Ishikawa (cell line): ENCODE data around the gene CCL18.

ENCODE experiments used
- CEBPB ChIP-seq: IDR thresholded peaks from 2 replicates; pipeline ENCODE4 v1.6.1; 2012
- CREB1 ChIP-seq: IDR thresholded peaks from 2 replicates; pipeline ENCODE4 v1.6.1; 2012; ENCODE audit warnings: low read depth
- EGR1 ChIP-seq: IDR thresholded peaks from 2 replicates; pipeline ENCODE4 v1.6.1; 2012
- EP300 ChIP-seq: IDR thresholded peaks from 2 replicates; pipeline ENCODE4 v1.6.1; 2012; ENCODE audit warnings: borderline replicate concordance
- FOXM1 ChIP-seq: IDR thresholded peaks from 2 replicates; pipeline ENCODE4 v1.6.1; 2012; ENCODE audit warnings: low read depth, borderline replicate concordance
- MAX ChIP-seq: IDR thresholded peaks from 2 replicates; pipeline ENCODE4 v1.6.1; 2012
- NFIC ChIP-seq: IDR thresholded peaks from 2 replicates; pipeline ENCODE4 v1.6.1; 2012
- RAD21 ChIP-seq: IDR thresholded peaks from 2 replicates; pipeline ENCODE4 v1.6.1; 2012; ENCODE audit warnings: low read depth
- REST ChIP-seq: IDR thresholded peaks from 2 replicates; pipeline ENCODE4 v1.6.1; 2012; ENCODE audit warnings: low read depth, mild to moderate bottlenecking
- TAF1 ChIP-seq: IDR thresholded peaks from 2 replicates; pipeline ENCODE4 v1.6.1; 2012; ENCODE audit warnings: low read depth, mild to moderate bottlenecking
- TCF12 ChIP-seq: IDR thresholded peaks from 2 replicates; pipeline ENCODE4 v1.6.1; 2012; ENCODE audit warnings: low read depth
- TEAD4 ChIP-seq: IDR thresholded peaks from 2 replicates; pipeline ENCODE4 v1.6.1; 2012
- YY1 ChIP-seq: IDR thresholded peaks from 2 replicates; pipeline ENCODE4 v1.6.1; 2012; ENCODE audit warnings: low read depth
- ZBTB7A ChIP-seq: IDR thresholded peaks from 2 replicates; pipeline ENCODE4 v1.6.1; 2012; ENCODE audit warnings: low read depth
- TF ChIP-seq, protein P1 (sequence below): IDR thresholded peaks from 2 replicates; pipeline ENCODE4 v1.6.1; 2012

CCL18 gene, protein sequence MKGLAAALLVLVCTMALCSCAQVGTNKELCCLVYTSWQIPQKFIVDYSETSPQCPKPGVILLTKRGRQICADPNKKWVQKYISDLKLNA

GRCh38 chr17:36063786-36064541, at the start of gene CCL18:
Gene CCL18 (plus strand): TSS chr17:36064272. CDS start chr17:36064343, 71 bp downstream.
- TF ChIP-seq TEAD4 (no peak), NFIC (no peak), TCF12 (no peak), EGR1 (no peak), TAF1 (no peak), REST (no peak), ZBTB7A (no peak), YY1 (no peak)
- TF ChIP-seq, protein P1, sequence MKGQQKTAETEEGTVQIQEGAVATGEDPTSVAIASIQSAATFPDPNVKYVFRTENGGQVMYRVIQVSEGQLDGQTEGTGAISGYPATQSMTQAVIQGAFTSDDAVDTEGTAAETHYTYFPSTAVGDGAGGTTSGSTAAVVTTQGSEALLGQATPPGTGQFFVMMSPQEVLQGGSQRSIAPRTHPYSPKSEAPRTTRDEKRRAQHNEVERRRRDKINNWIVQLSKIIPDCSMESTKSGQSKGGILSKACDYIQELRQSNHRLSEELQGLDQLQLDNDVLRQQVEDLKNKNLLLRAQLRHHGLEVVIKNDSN, result no peak

DNA sequence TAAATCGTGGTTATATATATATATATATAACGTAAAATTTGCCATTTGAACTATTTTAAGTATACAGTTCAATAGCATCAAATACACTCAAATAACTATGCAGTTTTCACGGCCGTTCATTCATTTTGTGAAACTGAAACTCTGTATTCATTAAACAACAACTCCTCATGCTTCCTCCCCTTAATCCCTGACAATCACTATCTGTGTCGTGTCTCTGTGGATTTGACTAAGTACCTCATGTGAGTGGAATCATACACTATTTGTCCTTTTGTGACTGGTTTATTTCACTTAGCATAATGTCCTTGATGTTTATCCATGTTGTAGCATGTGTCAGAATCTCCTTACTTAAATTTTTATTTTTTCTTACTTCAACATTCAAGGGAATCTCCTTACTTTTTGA, 49.1 kb upstream of the CCL18 start:
- TF ChIP-seq TAF1 (no peak), TCF12 (no peak), EGR1 (no peak), CEBPB (no peak), EP300 (no peak), RAD21 (no peak), ZBTB7A (no peak), YY1 (no peak)

DNA sequence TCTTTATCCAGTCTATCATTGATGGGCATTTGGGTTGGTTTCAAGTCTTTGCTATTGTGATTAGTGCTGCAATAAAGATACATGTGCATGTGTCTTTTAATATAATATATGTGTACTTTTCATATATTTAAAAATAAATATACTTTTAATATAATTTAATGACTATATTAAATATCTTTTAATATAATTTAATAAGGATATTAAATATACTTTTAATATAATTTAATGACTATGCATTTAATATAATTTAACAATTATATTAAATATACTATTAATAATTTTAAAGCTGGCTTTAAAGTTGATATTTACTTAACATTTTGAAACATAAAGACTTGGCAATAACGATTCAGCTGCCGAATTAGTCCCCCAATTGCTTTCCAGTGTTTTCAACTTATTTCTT, 47.5 kb upstream of the CCL18 start:
- TF ChIP-seq FOXM1 (no peak), RAD21 (no peak), TAF1 (no peak), YY1 (no peak), EGR1 (no peak), TCF12 (no peak), CREB1 (no peak), CEBPB (no peak), TEAD4 (no peak), NFIC (no peak), EP300 (no peak), ZBTB7A (no peak), REST (no peak), MAX (no peak)
- TF ChIP-seq, protein P1, result no peak

DNA sequence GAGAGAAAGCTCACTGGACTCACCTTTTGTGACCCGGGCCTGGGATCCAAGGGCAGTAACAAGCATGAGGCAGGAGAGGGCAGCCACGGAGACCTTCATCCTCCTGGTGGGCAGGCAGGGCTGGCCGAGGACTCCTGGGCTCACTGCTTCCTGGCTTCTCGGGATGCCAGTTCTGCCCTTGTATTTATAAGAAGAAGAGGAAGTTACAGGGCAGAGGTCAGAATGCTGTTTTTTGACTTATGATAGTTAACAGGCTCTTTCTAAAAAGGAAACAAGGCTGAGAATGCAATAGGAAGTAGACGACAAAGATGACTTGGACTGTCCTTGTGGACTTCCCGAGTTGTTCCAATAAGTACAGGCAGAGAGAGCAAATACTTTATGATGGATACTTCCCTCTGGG, 46.3 kb upstream of the CCL18 start, which contains the start of gene CCL23:
TSS of gene CCL23 (minus strand) at position 174 of the 400 bp plus-strand sequence. CDS start at position 99, 75 bp downstream.
- no peak for TF ChIP-seq YY1
- TF ChIP-seq TCF12, result no peak
- no peak for TF ChIP-seq REST
- TF ChIP-seq RAD21, result no peak
- no peak for TF ChIP-seq FOXM1
- no peak for TF ChIP-seq ZBTB7A
- no peak for TF ChIP-seq EGR1
- TF ChIP-seq TEAD4, result no peak
- TF ChIP-seq CEBPB, result no peak
- no peak for TF ChIP-seq EP300
- TF ChIP-seq MAX, result no peak
- TF ChIP-seq, protein P1, result no peak
- no peak for TF ChIP-seq TAF1
- TF ChIP-seq NFIC, result no peak
- TF ChIP-seq CREB1, result no peak
